IMR-90 (cell line): Measurements from ENCODE around the gene SMTN. TPM values are rescaled to one million over a fixed set of nuclear protein-coding genes. Genes with fewer than 3 reads are reported as not detected.

Experiments
- ATAC-seq: fragments of 200-7000 bp; cut with Tn5 transposase; 2 replicates; pipeline ENCODE4 v1.9.1; 2020; ENCODE audit warnings: low read depth, mild to moderate bottlenecking, moderate library complexity
- BruUV-seq: library from RNA; stranded (reverse); fragments of 400-500 nt; replicated peaks from 2 replicates; lab custom pipeline; 2021; lab: Mats Ljungman, UMichigan
- CTCF ChIA-PET: fragments of 300-600 bp; formaldehyde crosslinking; extraction: SDS; loops from one replicate; lab custom pipeline; 2021; ENCODE audit warnings: antibody characterized with exemption; lab: Yijun Ruan, JAX
- POLR2A ChIA-PET: fragments of 300-600 bp; sonication (Branson Sonifier 250); formaldehyde crosslinking; loops from one replicate; lab custom pipeline; 2022; ENCODE audit warnings: antibody characterized with exemption; ENCODE audit not compliant: unreplicated experiment; lab: Charles Lee
- DNase-seq: peaks from one replicate; pipeline ENCODE4 v3.0.0; 2013
- H2AFZ ChIP-seq: replicated peaks from 2 replicates; pipeline ENCODE3; 2013; ENCODE audit warnings: low read length, mild to moderate bottlenecking; ENCODE audit not compliant: poor library complexity
- H2AK5ac ChIP-seq: 2 replicates; pipeline ENCODE4 v1.6.1; 2013; ENCODE audit warnings: low read depth, low read length, inconsistent platforms
- H2AK9ac ChIP-seq: replicated peaks from 2 replicates; pipeline ENCODE3; 2013; ENCODE audit warnings: mild to moderate bottlenecking, low read depth, low read length, moderate library complexity; ENCODE audit not compliant: poor library complexity
- H2BK120ac ChIP-seq: 2 replicates; pipeline ENCODE4 v1.6.1; 2013; ENCODE audit warnings: low read depth, low read length, inconsistent platforms
- H2BK15ac ChIP-seq: 3 replicates; pipeline ENCODE4 v1.6.1; 2013; ENCODE audit warnings: low read depth, low read length, inconsistent platforms
- H2BK20ac ChIP-seq: 2 replicates; pipeline ENCODE4 v1.6.1; 2013; ENCODE audit warnings: low read depth, mild to moderate bottlenecking, inconsistent platforms, low read length, moderate library complexity
- H2BK5ac ChIP-seq: 2 replicates; pipeline ENCODE4 v1.6.1; 2013; ENCODE audit warnings: mild to moderate bottlenecking, low read depth, low read length, inconsistent platforms; ENCODE audit not compliant: poor library complexity, severe bottlenecking
- H3K14ac ChIP-seq: replicated peaks from 2 replicates; pipeline ENCODE4 v1.6.1; 2013; ENCODE audit warnings: low read depth, low read length, inconsistent platforms
- H3K18ac ChIP-seq: 2 replicates; pipeline ENCODE4 v1.6.1; 2013; ENCODE audit warnings: low read depth, low read length, control low read depth
- H3K23ac ChIP-seq: 2 replicates; pipeline ENCODE4 v1.6.1; 2013; ENCODE audit warnings: low read depth, low read length, inconsistent platforms
- H3K27ac ChIP-seq: 2 replicates; pipeline ENCODE4 v1.5.1; 2013; ENCODE audit warnings: mild to moderate bottlenecking, control low read depth, low read length; ENCODE audit not compliant: insufficient read depth
- H3K27me3 ChIP-seq: 2 replicates; pipeline ENCODE4 v1.6.1; 2013; ENCODE audit warnings: low read length; ENCODE audit not compliant: control insufficient read depth, insufficient read depth
- H3K36me3 ChIP-seq: 2 replicates; pipeline ENCODE4 v1.6.1; 2013; ENCODE audit warnings: low read length, mixed read lengths; ENCODE audit not compliant: control insufficient read depth, insufficient read depth
- H3K4ac ChIP-seq: 2 replicates; pipeline ENCODE4 v1.6.1; 2013; ENCODE audit warnings: low read depth, low read length, inconsistent platforms
- H3K4me1 ChIP-seq: 2 replicates; pipeline ENCODE4 v1.6.1; 2013; ENCODE audit warnings: low read length, mixed read lengths; ENCODE audit not compliant: control insufficient read depth, insufficient read depth
- H3K4me2 ChIP-seq: 2 replicates; pipeline ENCODE4 v1.6.1; 2013; ENCODE audit warnings: low read depth, mild to moderate bottlenecking, control low read depth, low read length, moderate library complexity
- H3K4me3 ChIP-seq: 2 replicates; pipeline ENCODE4 v1.5.1; 2013; ENCODE audit warnings: low read depth, mild to moderate bottlenecking, control low read depth, low read length, moderate library complexity; ENCODE audit not compliant: insufficient read depth
- H3K56ac ChIP-seq: 2 replicates; pipeline ENCODE4 v1.6.1; 2013; ENCODE audit warnings: low read length, inconsistent platforms; ENCODE audit not compliant: insufficient read depth; ENCODE audit errors: extremely low read depth
- H3K79me1 ChIP-seq, 2 experiments: 2 replicates each; pipeline ENCODE4 v1.6.1; 2013; ENCODE audit warnings: low read length in 2 of 2, inconsistent platforms in 1 of 2, low read depth in 1 of 2
- H3K9ac ChIP-seq: 2 replicates; pipeline ENCODE4 v1.6.1; 2013; ENCODE audit warnings: low read depth, low read length, control low read depth
- H3K9me1 ChIP-seq: 2 replicates; pipeline ENCODE4 v1.6.1; 2013; ENCODE audit warnings: low read length, inconsistent platforms; ENCODE audit not compliant: insufficient read depth
- H3K9me3 ChIP-seq: 2 replicates; pipeline ENCODE4 v1.6.1; 2013; ENCODE audit warnings: low read length; ENCODE audit not compliant: control insufficient read depth, insufficient read depth
- H4K20me1 ChIP-seq: 2 replicates; pipeline ENCODE4 v1.6.1; 2013; ENCODE audit warnings: low read length, inconsistent platforms; ENCODE audit not compliant: insufficient read depth
- H4K5ac ChIP-seq: 2 replicates; pipeline ENCODE4 v1.6.1; 2013; ENCODE audit warnings: mild to moderate bottlenecking, low read depth, low read length, control low read depth
- H4K8ac ChIP-seq, 2 experiments: 2 replicates each; pipeline ENCODE4 v1.6.1; 2013; ENCODE audit warnings: low read depth in 2 of 2, low read length in 2 of 2, control low read depth in 1 of 2, inconsistent platforms in 1 of 2
- H4K91ac ChIP-seq: 2 replicates; pipeline ENCODE4 v1.6.1; 2013; ENCODE audit warnings: low read depth, low read length, inconsistent platforms; ENCODE audit not compliant: insufficient read depth
- BHLHE40 ChIP-seq: fragments of 150-350 bp; IDR thresholded peaks from 2 replicates; pipeline ENCODE4 v1.6.1; 2016; ENCODE audit warnings: mild to moderate bottlenecking, low read depth, low read length
- CEBPB ChIP-seq: IDR thresholded peaks from 2 replicates; pipeline ENCODE4 v1.6.1; 2012; ENCODE audit warnings: low read depth, low read length, improper control_type of control experiment
- CHD1 ChIP-seq: IDR thresholded peaks from 2 replicates; pipeline ENCODE4 v1.6.1; 2012; ENCODE audit warnings: low read depth, low read length, improper control_type of control experiment
- ELK1 ChIP-seq: fragments of 150-350 bp; IDR thresholded peaks from 2 replicates; pipeline ENCODE4 v1.6.1; 2016; ENCODE audit warnings: low read depth, mild to moderate bottlenecking, low read length, moderate library complexity, borderline replicate concordance
- FOS ChIP-seq: fragments of 150-350 bp; IDR thresholded peaks from 2 replicates; pipeline ENCODE4 v1.6.1; 2016; ENCODE audit warnings: low read depth, low read length
- MXI1 ChIP-seq: IDR thresholded peaks from 2 replicates; pipeline ENCODE4 v1.6.1; 2012; ENCODE audit warnings: low read depth, mild to moderate bottlenecking, low read length, moderate library complexity, borderline replicate concordance
- POLR2A ChIP-seq: IDR thresholded peaks from 2 replicates; pipeline ENCODE4 v1.6.1; 2012; ENCODE audit warnings: mild to moderate bottlenecking, low read depth, low read length
- RAD21 ChIP-seq: IDR thresholded peaks from 2 replicates; pipeline ENCODE4 v1.6.1; 2012; ENCODE audit warnings: low read length, improper control_type of control experiment
- RCOR1 ChIP-seq: IDR thresholded peaks from 2 replicates; pipeline ENCODE4 v1.6.1; 2012; ENCODE audit warnings: mild to moderate bottlenecking, low read length, improper control_type of control experiment; ENCODE audit not compliant: insufficient replicate concordance
- RFX5 ChIP-seq: IDR thresholded peaks from 2 replicates; pipeline ENCODE4 v1.8.0; 2012; ENCODE audit warnings: low read depth, mild to moderate bottlenecking, low read length, moderate library complexity
- USF2 ChIP-seq: fragments of 150-350 bp; IDR thresholded peaks from 2 replicates; pipeline ENCODE4 v1.6.1; 2017; ENCODE audit warnings: mild to moderate bottlenecking, antibody characterized with exemption, low read length, low read depth
- WGBS, 2 experiments: methylation state at CpG; one replicate each; pipeline versions ENCODE4 v1.1.5 to v1.1.7; 2013; ENCODE audit warnings: missing lambda C conversion rate in 2 of 2; ENCODE audit not compliant: insufficient read length in 1 of 2; ENCODE audit errors: extremely low coverage in 2 of 2; 5-methylcytosine and 5-hydroxymethylcytosine counted together
- dilution Hi-C: fragments of 300-500 bp; cut with HindIII; formaldehyde crosslinking; loops from one replicate; pipeline ENCODE4 v1.14.3; 2018; ENCODE audit warnings: low sequenced_read_pairs; ENCODE audit not compliant: unreplicated experiment
- in situ Hi-C: fragments of 300-500 bp; cut with MboI; formaldehyde crosslinking; loops from 3 replicates; pipeline ENCODE4 v1.14.3; 2019; ENCODE audit warnings: low sequenced_read_pairs, inconsistent platforms, mixed read lengths
- intact Hi-C: fragments of 100-400 bp; cut with micrococcal nuclease; formaldehyde crosslinking; loops from 2 replicates; pipeline ENCODE4 v1.10.0; 2022
- polyA plus RNA-seq, 3 experiments: library from polyadenylated mRNA; depleted of rRNA; stranded (reverse); fragments of >200 nt; gene quantifications; 2 replicates each; pipeline ENCODE4 v1.2.3, GENCODE V29; 2012; ENCODE audit warnings: low replicate concordance in 1 of 3
- total RNA-seq: library from RNA; depleted of rRNA; stranded (reverse); fragments of >200 nt; gene quantifications from 2 replicates; pipeline ENCODE4 v1.2.3, GENCODE V29; 2012
- TF ChIP-seq, protein P1 (sequence below): conservative IDR thresholded peaks from 2 replicates; pipeline ENCODE4 v1.5.1; 2012; ENCODE audit warnings: mild to moderate bottlenecking, low read depth, low read length, improper control_type of control experiment

SMTN gene
- total and polyA plus RNA-seq, 2 of the 4 experiments (the other 2 are of a cell fraction): 53.6 to 63.7 TPM

- no CpG with 5 or more reads among the region's 2 CpGs for WGBS, 2 experiments
- H2BK5ac ChIP-seq: no peak overlapping the region
- TF ChIP-seq, protein P1, sequence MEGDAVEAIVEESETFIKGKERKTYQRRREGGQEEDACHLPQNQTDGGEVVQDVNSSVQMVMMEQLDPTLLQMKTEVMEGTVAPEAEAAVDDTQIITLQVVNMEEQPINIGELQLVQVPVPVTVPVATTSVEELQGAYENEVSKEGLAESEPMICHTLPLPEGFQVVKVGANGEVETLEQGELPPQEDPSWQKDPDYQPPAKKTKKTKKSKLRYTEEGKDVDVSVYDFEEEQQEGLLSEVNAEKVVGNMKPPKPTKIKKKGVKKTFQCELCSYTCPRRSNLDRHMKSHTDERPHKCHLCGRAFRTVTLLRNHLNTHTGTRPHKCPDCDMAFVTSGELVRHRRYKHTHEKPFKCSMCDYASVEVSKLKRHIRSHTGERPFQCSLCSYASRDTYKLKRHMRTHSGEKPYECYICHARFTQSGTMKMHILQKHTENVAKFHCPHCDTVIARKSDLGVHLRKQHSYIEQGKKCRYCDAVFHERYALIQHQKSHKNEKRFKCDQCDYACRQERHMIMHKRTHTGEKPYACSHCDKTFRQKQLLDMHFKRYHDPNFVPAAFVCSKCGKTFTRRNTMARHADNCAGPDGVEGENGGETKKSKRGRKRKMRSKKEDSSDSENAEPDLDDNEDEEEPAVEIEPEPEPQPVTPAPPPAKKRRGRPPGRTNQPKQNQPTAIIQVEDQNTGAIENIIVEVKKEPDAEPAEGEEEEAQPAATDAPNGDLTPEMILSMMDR: no peak
- TF ChIP-seq RAD21: no peak
- TF ChIP-seq MXI1: no peak
- no peak for TF ChIP-seq BHLHE40
- TF ChIP-seq CEBPB: no peak
- TF ChIP-seq RFX5: no peak
- no peak for TF ChIP-seq RCOR1
- TF ChIP-seq ELK1: no peak
- no peak for TF ChIP-seq FOS
- no peak for TF ChIP-seq USF2
- TF ChIP-seq CHD1: no peak
- no peak for TF ChIP-seq POLR2A
- in situ Hi-C loops: no loop called here
- no peak overlapping the region for H3K56ac ChIP-seq
- no peak overlapping the region for H4K8ac ChIP-seq
- no peak overlapping the region for H2AK9ac ChIP-seq
- H3K27ac ChIP-seq: no peak overlapping the region
- H3K18ac ChIP-seq: no peak overlapping the region
- no peak overlapping the region for H2BK120ac ChIP-seq
- ChIA-PET POLR2A (no interaction called here), CTCF (interaction anchor here (1.1 kb wide), 1 partner anchor 34 kb away, joined by 3 read pairs; the partner anchor contains the start of gene SELENOM)
- H3K4me1 ChIP-seq: no peaks in the 10 kb centered on the region
- peaks cover 29% of the 10 kb centered on the region for H3K27me3 ChIP-seq
- no peaks in the 10 kb centered on the region for H4K20me1 ChIP-seq
- H3K9me3 ChIP-seq: peaks cover 4% of the 10 kb centered on the region; the same call in 1 of the 2 replicates
- 0 out of 2 replicates have a peak, but pooled peaks cover 5% of the 10 kb centered on the region for H3K9me1 ChIP-seq
- H3K4me2 ChIP-seq: no peak overlapping the region
- dilution Hi-C loops: no loop called here
- H4K5ac ChIP-seq: no peak overlapping the region
- intact Hi-C loops: no loop called here
- H3K36me3 ChIP-seq: no peaks in the 10 kb centered on the region
- H4K91ac ChIP-seq: no peak overlapping the region
- no peak overlapping the region for H2BK15ac ChIP-seq
- BruUV-seq: no TSS peak
- no peak overlapping the region for H3K4me3 ChIP-seq
- H2BK20ac ChIP-seq: no peak overlapping the region
- H2AK5ac ChIP-seq: no peak overlapping the region
- no peak overlapping the region for H3K4ac ChIP-seq
- no peaks in the 10 kb centered on the region for H3K79me1 ChIP-seq
- H3K14ac ChIP-seq: no peak overlapping the region
- H3K23ac ChIP-seq: no peak overlapping the region
- H2AFZ ChIP-seq: no peak overlapping the region
- H3K9ac ChIP-seq: no peak overlapping the region
- ATAC-seq (no peak), DNase-seq (no peak)
Measured at GRCh38 chr22:31141551-31141950, 60.4 kb downstream of the SMTN start.
